HepG2 (cell line): ENCODE measurements around the gene RABL6. TPM values are rescaled to one million over a fixed set of nuclear protein-coding genes. Genes with fewer than 3 reads are reported as not detected.

ENCODE experiments used
- ARHGAP35 ChIP-seq: sonication (generic); formaldehyde crosslinking; IDR thresholded peaks from 2 replicates; pipeline ENCODE4 v1.9.0; 2022; ENCODE audit warnings: mild to moderate bottlenecking, inconsistent platforms, moderate library complexity, missing genetic modification reagents, borderline replicate concordance
- CAMTA2 ChIP-seq: sonication (generic); formaldehyde crosslinking; IDR thresholded peaks from 2 replicates; pipeline ENCODE4 v1.4.0; 2020; ENCODE audit warnings: mild to moderate bottlenecking, missing genetic modification reagents, borderline replicate concordance
- MAFK ChIP-seq, 2 experiments: IDR thresholded peaks in 1 of 2; conservative IDR thresholded peaks in 1 of 2; 2 replicates each; pipeline ENCODE4 v1.6.1; 2011; ENCODE audit warnings: improper control_type of control experiment in 2 of 2, low read length in 2 of 2
- PATZ1 ChIP-seq: sonication (generic); formaldehyde crosslinking; IDR thresholded peaks from 2 replicates; pipeline ENCODE4 v1.4.0; 2020; ENCODE audit warnings: missing genetic modification reagents
- SATB2 ChIP-seq: sonication (generic); formaldehyde crosslinking; IDR thresholded peaks from 2 replicates; pipeline ENCODE4 v1.5.0; 2020; ENCODE audit warnings: missing genetic modification reagents
- SKI ChIP-seq: fragments of 450-650 bp; IDR thresholded peaks from one replicate; pipeline ENCODE4 v1.6.1; 2018; ENCODE audit warnings: mild to moderate bottlenecking; ENCODE audit not compliant: partially characterized antibody
- SP4 ChIP-seq: sonication (generic); formaldehyde crosslinking; IDR thresholded peaks from 2 replicates; pipeline ENCODE4 v1.8.1; 2023; ENCODE audit warnings: mild to moderate bottlenecking, missing genetic modification reagents
- TP53 ChIP-seq: sonication (generic); formaldehyde crosslinking; conservative IDR thresholded peaks from 2 replicates; pipeline ENCODE4 v1.4.0; 2020; ENCODE audit warnings: missing genetic modification reagents
- ZNF281 ChIP-seq: sonication (generic); formaldehyde crosslinking; IDR thresholded peaks from 2 replicates; pipeline ENCODE4 v1.4.0; 2020; ENCODE audit warnings: missing genetic modification reagents, borderline replicate concordance
- ZNF674 ChIP-seq: sonication (generic); formaldehyde crosslinking; IDR thresholded peaks from 2 replicates; pipeline ENCODE4 v1.5.0; 2020; ENCODE audit warnings: low read depth, mild to moderate bottlenecking, missing genetic modification reagents
- ZSCAN30 ChIP-seq: sonication (generic); formaldehyde crosslinking; IDR thresholded peaks from 2 replicates; pipeline ENCODE4 v1.5.0; 2020; ENCODE audit warnings: mild to moderate bottlenecking, missing genetic modification reagents
- polyA plus RNA-seq, 8 experiments: library from polyadenylated mRNA; depleted of rRNA in 3 of 8; stranded (reverse) in 7 of 8; unstranded in 1 of 8; fragments of >200 nt; fragmentation: Illumina TruSeq in 4 of 8; extraction: Trizol in 4 of 8; gene quantifications; 2 replicates each; pipeline versions ENCODE4 v1.2.1 to v1.2.3, GENCODE V29; 2011 to 2016; ENCODE audit warnings: low read depth in 4 of 8, missing spikeins in 1 of 8, mixed read lengths in 1 of 8; ENCODE audit not compliant: insufficient read depth in 1 of 8
- total RNA-seq, 5 experiments: library from RNA; depleted of rRNA; stranded (reverse); fragments of >200 nt; fragmentation: Illumina TruSeq; extraction: Trizol; gene quantifications; 2 replicates each; pipeline ENCODE4 v1.2.3, GENCODE V29; 2016; ENCODE audit warnings: low read depth in 1 of 5
- TF ChIP-seq, protein P1 (sequence below): sonication (generic); formaldehyde crosslinking; IDR thresholded peaks from 2 replicates; pipeline ENCODE4 v1.4.0; 2020; ENCODE audit warnings: low read depth, missing genetic modification reagents
- TF ChIP-seq, protein P2 (sequence below): sonication (generic); formaldehyde crosslinking; IDR thresholded peaks from 2 replicates; pipeline ENCODE4 v1.4.0; 2020; ENCODE audit warnings: mild to moderate bottlenecking, missing genetic modification reagents
- TF ChIP-seq, protein P3 (sequence below): sonication (generic); formaldehyde crosslinking; IDR thresholded peaks from 2 replicates; pipeline ENCODE4 v1.4.0; 2020; ENCODE audit warnings: mild to moderate bottlenecking, low read depth, missing genetic modification reagents

Gene RABL6
- total and polyA plus RNA-seq, 2 of the 13 experiments (the other 11 are each of a cell fraction or from before 2014, with no cell fraction given), result 81.5 to 125 TPM

DNA sequence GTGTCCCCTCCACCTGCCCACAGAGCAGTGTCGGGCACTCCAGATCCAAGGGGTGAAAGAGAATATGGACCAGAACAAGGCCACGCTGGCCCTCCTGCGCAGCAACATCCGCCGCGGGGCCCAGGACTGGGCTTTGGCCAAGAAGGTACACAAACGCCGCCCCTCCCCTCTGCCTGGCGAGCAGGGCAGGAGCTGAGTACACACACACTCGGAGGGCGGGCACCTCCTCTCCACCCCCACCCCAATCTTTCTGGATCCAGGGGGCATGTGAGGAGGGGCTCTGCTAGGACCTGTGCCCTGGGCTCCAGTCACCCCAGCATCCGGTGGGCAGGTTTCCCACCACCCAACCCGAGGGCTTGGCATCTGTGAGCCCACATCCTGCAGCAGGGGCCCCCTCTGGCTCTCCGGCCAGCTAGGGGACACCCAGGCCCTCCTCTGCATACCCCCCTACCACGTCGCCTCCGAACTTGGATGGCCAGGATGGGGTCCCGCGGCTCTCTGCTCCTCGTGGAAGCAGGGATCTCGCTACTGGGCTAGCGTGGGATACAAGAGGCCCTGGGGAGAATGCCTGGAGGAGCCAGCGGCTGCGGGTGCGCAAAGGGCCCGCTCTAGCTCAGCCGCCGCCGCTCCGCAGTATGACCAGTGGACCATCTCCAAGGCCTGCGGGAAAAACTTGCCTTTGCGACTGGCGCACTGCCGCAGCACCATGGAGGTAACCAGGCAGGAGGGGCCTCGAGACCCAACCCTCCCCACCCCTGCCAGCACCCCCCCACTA is 8.5 kb upstream of the RABL6 start (continued):
- TF ChIP-seq MAFK (conservative IDR thresholded peaks at IDR 0.05 in 1 of 2, IDR thresholded peaks at IDR 0.05 in 1 of 2; ENCODE audit: low read length in 2 of 2) (no peak), ZSCAN30 (no peak), ZNF674 (peak; percentile 39; the same call in 1 of the 2 replicates), SATB2 (CRISPR knock-in tag) (no peak), SP4 (CRISPR knock-in tag) (peak; percentile 65), PATZ1 (CRISPR knock-in tag) (peak; percentile 96), ARHGAP35 (CRISPR knock-in tag) (no peak), CAMTA2 (CRISPR knock-in tag) (peak; percentile 46; the same call in 1 of the 2 replicates), TP53 (CRISPR knock-in tag) (no peak), SKI (no peak), ZNF281 (CRISPR knock-in tag) (peak; percentile 77; the same call in 1 of the 2 replicates)
- TF ChIP-seq, protein P1, sequence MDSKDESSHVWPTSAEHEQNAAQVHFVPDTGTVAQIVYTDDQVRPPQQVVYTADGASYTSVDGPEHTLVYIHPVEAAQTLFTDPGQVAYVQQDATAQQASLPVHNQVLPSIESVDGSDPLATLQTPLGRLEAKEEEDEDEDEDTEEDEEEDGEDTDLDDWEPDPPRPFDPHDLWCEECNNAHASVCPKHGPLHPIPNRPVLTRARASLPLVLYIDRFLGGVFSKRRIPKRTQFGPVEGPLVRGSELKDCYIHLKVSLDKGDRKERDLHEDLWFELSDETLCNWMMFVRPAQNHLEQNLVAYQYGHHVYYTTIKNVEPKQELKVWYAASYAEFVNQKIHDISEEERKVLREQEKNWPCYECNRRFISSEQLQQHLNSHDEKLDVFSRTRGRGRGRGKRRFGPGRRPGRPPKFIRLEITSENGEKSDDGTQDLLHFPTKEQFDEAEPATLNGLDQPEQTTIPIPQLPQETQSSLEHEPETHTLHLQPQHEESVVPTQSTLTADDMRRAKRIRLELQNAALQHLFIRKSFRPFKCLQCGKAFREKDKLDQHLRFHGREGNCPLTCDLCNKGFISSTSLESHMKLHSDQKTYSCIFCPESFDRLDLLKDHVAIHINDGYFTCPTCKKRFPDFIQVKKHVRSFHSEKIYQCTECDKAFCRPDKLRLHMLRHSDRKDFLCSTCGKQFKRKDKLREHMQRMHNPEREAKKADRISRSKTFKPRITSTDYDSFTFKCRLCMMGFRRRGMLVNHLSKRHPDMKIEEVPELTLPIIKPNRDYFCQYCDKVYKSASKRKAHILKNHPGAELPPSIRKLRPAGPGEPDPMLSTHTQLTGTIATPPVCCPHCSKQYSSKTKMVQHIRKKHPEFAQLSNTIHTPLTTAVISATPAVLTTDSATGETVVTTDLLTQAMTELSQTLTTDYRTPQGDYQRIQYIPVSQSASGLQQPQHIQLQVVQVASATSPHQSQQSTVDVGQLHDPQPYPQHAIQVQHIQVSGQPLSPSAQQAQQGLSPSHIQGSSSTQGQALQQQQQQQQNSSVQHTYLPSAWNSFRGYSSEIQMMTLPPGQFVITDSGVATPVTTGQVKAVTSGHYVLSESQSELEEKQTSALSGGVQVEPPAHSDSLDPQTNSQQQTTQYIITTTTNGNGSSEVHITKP (CRISPR knock-in tag), result peak; percentile 41; the same call in 1 of the 2 replicates
- TF ChIP-seq, protein P2, sequence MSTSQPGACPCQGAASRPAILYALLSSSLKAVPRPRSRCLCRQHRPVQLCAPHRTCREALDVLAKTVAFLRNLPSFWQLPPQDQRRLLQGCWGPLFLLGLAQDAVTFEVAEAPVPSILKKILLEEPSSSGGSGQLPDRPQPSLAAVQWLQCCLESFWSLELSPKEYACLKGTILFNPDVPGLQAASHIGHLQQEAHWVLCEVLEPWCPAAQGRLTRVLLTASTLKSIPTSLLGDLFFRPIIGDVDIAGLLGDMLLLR (CRISPR knock-in tag), result no peak; the same call in 1 of the 2 replicates
- TF ChIP-seq, protein P3, sequence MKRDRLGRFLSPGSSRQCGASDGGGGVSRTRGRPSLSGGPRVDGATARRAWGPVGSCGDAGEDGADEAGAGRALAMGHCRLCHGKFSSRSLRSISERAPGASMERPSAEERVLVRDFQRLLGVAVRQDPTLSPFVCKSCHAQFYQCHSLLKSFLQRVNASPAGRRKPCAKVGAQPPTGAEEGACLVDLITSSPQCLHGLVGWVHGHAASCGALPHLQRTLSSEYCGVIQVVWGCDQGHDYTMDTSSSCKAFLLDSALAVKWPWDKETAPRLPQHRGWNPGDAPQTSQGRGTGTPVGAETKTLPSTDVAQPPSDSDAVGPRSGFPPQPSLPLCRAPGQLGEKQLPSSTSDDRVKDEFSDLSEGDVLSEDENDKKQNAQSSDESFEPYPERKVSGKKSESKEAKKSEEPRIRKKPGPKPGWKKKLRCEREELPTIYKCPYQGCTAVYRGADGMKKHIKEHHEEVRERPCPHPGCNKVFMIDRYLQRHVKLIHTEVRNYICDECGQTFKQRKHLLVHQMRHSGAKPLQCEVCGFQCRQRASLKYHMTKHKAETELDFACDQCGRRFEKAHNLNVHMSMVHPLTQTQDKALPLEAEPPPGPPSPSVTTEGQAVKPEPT, result no peak
